Neural cell (in vitro differentiated cells): Measurements from ENCODE around the gene PLPPR5. TPM values are rescaled to one million over a fixed set of nuclear protein-coding genes. Genes with fewer than 3 reads are reported as not detected.

Experiments
- H2AFZ ChIP-seq: fragments of 200-600, 300-800 bp; sonication (generic), shearing (Covaris generic); 2 replicates; pipeline ENCODE4 v1.6.0; 2014; ENCODE audit warnings: low read depth, mild to moderate bottlenecking, antibody characterized with exemption, low read length, moderate library complexity
- H3F3A ChIP-seq: fragments of 200-600 bp; shearing (Covaris generic); 2 replicates; pipeline ENCODE4 v1.6.1; 2016; ENCODE audit warnings: mild to moderate bottlenecking, moderate library complexity, mixed read lengths, antibody characterized with exemption, low read length; ENCODE audit not compliant: insufficient read depth, poor library complexity, severe bottlenecking
- H3K27ac ChIP-seq: fragments of 200-600, 300-800 bp; sonication (generic), shearing (Covaris generic); 2 replicates; pipeline ENCODE4 v1.5.1; 2014; ENCODE audit warnings: mild to moderate bottlenecking, low read length, moderate library complexity
- H3K27me3 ChIP-seq: fragments of 300-800, 200-600 bp; sonication (generic), shearing (Covaris generic); 2 replicates; pipeline ENCODE4 v1.6.0; 2014; ENCODE audit warnings: mild to moderate bottlenecking, low read depth, low read length, moderate library complexity; ENCODE audit not compliant: insufficient read depth
- H3K36me3 ChIP-seq: fragments of 300-800, 200-600 bp; sonication (generic), shearing (Covaris generic); 2 replicates; pipeline ENCODE4 v1.5.1; 2014; ENCODE audit warnings: mild to moderate bottlenecking, antibody characterized with exemption, low read length, moderate library complexity; ENCODE audit not compliant: insufficient read depth
- H3K4me2 ChIP-seq: fragments of 300-800, 200-600 bp; sonication (generic), shearing (Covaris generic); 2 replicates; pipeline ENCODE4 v1.6.0; 2014; ENCODE audit warnings: mild to moderate bottlenecking, low read length
- H3K4me3 ChIP-seq: fragments of 300-800, 200-600 bp; sonication (generic), shearing (Covaris generic); 2 replicates; pipeline ENCODE4 v1.5.1; 2014; ENCODE audit warnings: mild to moderate bottlenecking, low read length, moderate library complexity
- H3K79me2 ChIP-seq: fragments of 200-600 bp; shearing (Covaris generic); replicated peaks from 2 replicates; pipeline ENCODE4 v1.6.0; 2014; ENCODE audit warnings: mild to moderate bottlenecking, low read length, moderate library complexity; ENCODE audit not compliant: insufficient read depth
- H3K9ac ChIP-seq: fragments of 300-800, 200-600 bp; sonication (generic), shearing (Covaris generic); 2 replicates; pipeline ENCODE4 v1.6.1; 2016; ENCODE audit warnings: mild to moderate bottlenecking, low read length, mixed read lengths
- H3K9me2 ChIP-seq: fragments of 200-600 bp; shearing (Covaris generic); 2 replicates; pipeline ENCODE4 v1.6.1; 2016; ENCODE audit warnings: mild to moderate bottlenecking, low read length, mixed read lengths; ENCODE audit not compliant: insufficient read depth
- H3K9me3 ChIP-seq: fragments of 200-600, 300-800 bp; sonication (generic), shearing (Covaris generic); 2 replicates; pipeline ENCODE4 v1.6.1; 2016; ENCODE audit warnings: mild to moderate bottlenecking, mixed run types, low read length, moderate library complexity, mixed read lengths
- H4K20me1 ChIP-seq: fragments of 200-600 bp; shearing (Covaris generic); 2 replicates; pipeline ENCODE4 v1.6.1; 2016; ENCODE audit warnings: mild to moderate bottlenecking, mixed run types; ENCODE audit not compliant: insufficient read depth
- EP300 ChIP-seq: fragments of 450-650 bp; conservative IDR thresholded peaks from 2 replicates; pipeline ENCODE4 v1.6.1; 2014; ENCODE audit warnings: antibody characterized with exemption, mild to moderate bottlenecking, moderate library complexity; ENCODE audit not compliant: poor library complexity, severe bottlenecking
- EZH2 ChIP-seq: fragments of 200-600, 300-800 bp; shearing (Covaris generic), sonication (generic); IDR thresholded peaks from 2 replicates; pipeline ENCODE4 v1.6.1; 2014; ENCODE audit warnings: antibody characterized with exemption, low read length, borderline replicate concordance, mild to moderate bottlenecking; ENCODE audit not compliant: insufficient read depth, poor library complexity, severe bottlenecking
- MXI1 ChIP-seq: fragments of 450-650 bp; conservative IDR thresholded peaks from 2 replicates; pipeline ENCODE4 v1.6.1; 2014; ENCODE audit warnings: antibody characterized with exemption, mild to moderate bottlenecking; ENCODE audit not compliant: poor library complexity, severe bottlenecking
- POLR2AphosphoS5 ChIP-seq: IDR thresholded peaks from 2 replicates; pipeline ENCODE4 v1.6.1; 2012
- RAD21 ChIP-seq: fragments of 450-650 bp; conservative IDR thresholded peaks from 2 replicates; pipeline ENCODE4 v1.6.1; 2014; ENCODE audit warnings: antibody characterized with exemption, mild to moderate bottlenecking, moderate library complexity
- SMC3 ChIP-seq: fragments of 450-650 bp; conservative IDR thresholded peaks from 2 replicates; pipeline ENCODE4 v1.6.1; 2014; ENCODE audit warnings: antibody characterized with exemption, mild to moderate bottlenecking, moderate library complexity; ENCODE audit not compliant: poor library complexity
- TAF1 ChIP-seq: IDR thresholded peaks from 2 replicates; pipeline ENCODE4 v1.6.1; 2012; ENCODE audit warnings: low read depth
- polyA plus RNA-seq: library from polyadenylated mRNA; depleted of rRNA; stranded (reverse); fragments of >200 nt; gene quantifications from 2 replicates; pipeline ENCODE4 v1.2.3, GENCODE V29; 2014
- TF ChIP-seq, protein P1 (sequence below): IDR thresholded peaks from 2 replicates; pipeline ENCODE4 v1.6.1; 2012; ENCODE audit warnings: borderline replicate concordance
- TF ChIP-seq, protein P2 (sequence below): fragments of 450-650 bp; IDR thresholded peaks from 2 replicates; pipeline ENCODE4 v1.5.1; 2014; ENCODE audit warnings: antibody characterized with exemption, mild to moderate bottlenecking, moderate library complexity; ENCODE audit not compliant: poor library complexity, severe bottlenecking

The PLPPR5 gene
- polyA plus RNA-seq, 1 donor from 2014 or later: 21.9 TPM

DNA sequence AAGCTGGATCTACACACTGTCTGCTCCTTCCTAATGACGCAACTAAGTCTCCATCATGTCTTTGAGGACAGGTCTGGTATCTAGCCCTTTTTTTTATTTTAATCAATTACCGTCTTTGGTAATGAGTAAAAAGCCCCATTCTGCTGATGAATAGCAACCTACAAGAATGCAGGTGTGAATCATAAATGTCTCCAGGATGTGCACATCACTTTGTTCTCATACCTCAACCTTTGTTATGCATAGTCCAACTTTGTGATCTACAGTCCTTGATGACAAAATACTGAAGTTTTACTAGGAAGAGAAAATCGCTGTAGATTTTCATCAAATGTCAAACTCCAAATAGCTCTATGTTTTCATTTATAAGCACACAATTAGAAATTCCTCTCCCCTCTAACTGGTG, 39.3 kb downstream of the PLPPR5 start:
- Histone ChIP-seq H3K27ac (no peak overlapping the region), H3K9me2 (no peaks in the 10 kb centered on the region), H3K9ac (no peak overlapping the region), H3K4me3 (no peak overlapping the region), H4K20me1 (no peaks in the 10 kb centered on the region), H3K4me2 (no peak overlapping the region), H3K36me3 (no peaks in the 10 kb centered on the region), H3F3A (no peaks in the 10 kb centered on the region), H2AFZ (no peak overlapping the region), H3K79me2 (no peaks in the 10 kb centered on the region), H3K27me3 (no peaks in the 10 kb centered on the region), H3K9me3 (no peaks in the 10 kb centered on the region)
- TF ChIP-seq MXI1 (no peak), RAD21 (no peak), POLR2AphosphoS5 (no peak), SMC3 (no peak), EZH2 (no peak), TAF1 (no peak), EP300 (no peak)
- TF ChIP-seq, protein P1, sequence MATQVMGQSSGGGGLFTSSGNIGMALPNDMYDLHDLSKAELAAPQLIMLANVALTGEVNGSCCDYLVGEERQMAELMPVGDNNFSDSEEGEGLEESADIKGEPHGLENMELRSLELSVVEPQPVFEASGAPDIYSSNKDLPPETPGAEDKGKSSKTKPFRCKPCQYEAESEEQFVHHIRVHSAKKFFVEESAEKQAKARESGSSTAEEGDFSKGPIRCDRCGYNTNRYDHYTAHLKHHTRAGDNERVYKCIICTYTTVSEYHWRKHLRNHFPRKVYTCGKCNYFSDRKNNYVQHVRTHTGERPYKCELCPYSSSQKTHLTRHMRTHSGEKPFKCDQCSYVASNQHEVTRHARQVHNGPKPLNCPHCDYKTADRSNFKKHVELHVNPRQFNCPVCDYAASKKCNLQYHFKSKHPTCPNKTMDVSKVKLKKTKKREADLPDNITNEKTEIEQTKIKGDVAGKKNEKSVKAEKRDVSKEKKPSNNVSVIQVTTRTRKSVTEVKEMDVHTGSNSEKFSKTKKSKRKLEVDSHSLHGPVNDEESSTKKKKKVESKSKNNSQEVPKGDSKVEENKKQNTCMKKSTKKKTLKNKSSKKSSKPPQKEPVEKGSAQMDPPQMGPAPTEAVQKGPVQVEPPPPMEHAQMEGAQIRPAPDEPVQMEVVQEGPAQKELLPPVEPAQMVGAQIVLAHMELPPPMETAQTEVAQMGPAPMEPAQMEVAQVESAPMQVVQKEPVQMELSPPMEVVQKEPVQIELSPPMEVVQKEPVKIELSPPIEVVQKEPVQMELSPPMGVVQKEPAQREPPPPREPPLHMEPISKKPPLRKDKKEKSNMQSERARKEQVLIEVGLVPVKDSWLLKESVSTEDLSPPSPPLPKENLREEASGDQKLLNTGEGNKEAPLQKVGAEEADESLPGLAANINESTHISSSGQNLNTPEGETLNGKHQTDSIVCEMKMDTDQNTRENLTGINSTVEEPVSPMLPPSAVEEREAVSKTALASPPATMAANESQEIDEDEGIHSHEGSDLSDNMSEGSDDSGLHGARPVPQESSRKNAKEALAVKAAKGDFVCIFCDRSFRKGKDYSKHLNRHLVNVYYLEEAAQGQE: no peak
- TF ChIP-seq, protein P2, sequence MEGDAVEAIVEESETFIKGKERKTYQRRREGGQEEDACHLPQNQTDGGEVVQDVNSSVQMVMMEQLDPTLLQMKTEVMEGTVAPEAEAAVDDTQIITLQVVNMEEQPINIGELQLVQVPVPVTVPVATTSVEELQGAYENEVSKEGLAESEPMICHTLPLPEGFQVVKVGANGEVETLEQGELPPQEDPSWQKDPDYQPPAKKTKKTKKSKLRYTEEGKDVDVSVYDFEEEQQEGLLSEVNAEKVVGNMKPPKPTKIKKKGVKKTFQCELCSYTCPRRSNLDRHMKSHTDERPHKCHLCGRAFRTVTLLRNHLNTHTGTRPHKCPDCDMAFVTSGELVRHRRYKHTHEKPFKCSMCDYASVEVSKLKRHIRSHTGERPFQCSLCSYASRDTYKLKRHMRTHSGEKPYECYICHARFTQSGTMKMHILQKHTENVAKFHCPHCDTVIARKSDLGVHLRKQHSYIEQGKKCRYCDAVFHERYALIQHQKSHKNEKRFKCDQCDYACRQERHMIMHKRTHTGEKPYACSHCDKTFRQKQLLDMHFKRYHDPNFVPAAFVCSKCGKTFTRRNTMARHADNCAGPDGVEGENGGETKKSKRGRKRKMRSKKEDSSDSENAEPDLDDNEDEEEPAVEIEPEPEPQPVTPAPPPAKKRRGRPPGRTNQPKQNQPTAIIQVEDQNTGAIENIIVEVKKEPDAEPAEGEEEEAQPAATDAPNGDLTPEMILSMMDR: no peak

DNA sequence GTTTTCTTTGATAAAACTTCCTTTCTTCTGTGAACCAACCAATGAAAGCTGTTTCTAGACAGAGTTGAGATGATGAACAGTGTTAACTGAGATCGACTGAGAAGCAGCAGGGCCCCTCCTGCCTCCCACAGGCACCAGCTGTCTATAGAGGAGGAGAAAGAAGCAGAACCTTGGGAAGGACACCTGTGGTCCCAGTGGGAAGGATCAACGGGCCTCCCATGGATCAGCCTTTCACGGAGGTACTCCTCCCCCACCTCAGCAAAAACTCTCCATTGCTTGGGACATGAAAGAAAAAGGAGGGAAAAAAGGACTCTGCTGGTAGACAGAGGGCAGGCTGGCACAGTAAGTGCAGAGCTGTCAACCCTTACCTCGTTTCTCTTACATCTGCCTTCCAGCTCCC, 40.5 kb downstream of the PLPPR5 start:
- Histone ChIP-seq H3K9me3 (no peaks in the 10 kb centered on the region), H3K9ac (no peak overlapping the region), H3F3A (no peaks in the 10 kb centered on the region), H3K27me3 (no peaks in the 10 kb centered on the region), H3K4me3 (no peak overlapping the region), H4K20me1 (no peaks in the 10 kb centered on the region), H3K36me3 (no peaks in the 10 kb centered on the region), H3K4me2 (no peak overlapping the region), H3K27ac (no peak overlapping the region), H3K9me2 (no peaks in the 10 kb centered on the region), H2AFZ (no peak overlapping the region), H3K79me2 (no peaks in the 10 kb centered on the region)
- TF ChIP-seq, protein P2: no peak
- TF ChIP-seq RAD21: no peak
- TF ChIP-seq, protein P1: no peak
- no peak for TF ChIP-seq EZH2
- no peak for TF ChIP-seq EP300
- TF ChIP-seq POLR2AphosphoS5: no peak
- TF ChIP-seq TAF1: no peak
- TF ChIP-seq SMC3: no peak
- no peak for TF ChIP-seq MXI1
